Epithelial cell of esophagus (primary cell): ENCODE results near the gene DUS2.
A peak's percentile ranks its signal among the peaks of the same experiment; 100 is the strongest.
"Not testable (repeated sequence)": the region's sequence is repeated elsewhere in the genome, so short reads cannot be mapped to it uniquely, and the experiment has no call there.

Source experiments
- DNase-seq: peaks from one replicate; pipeline ENCODE4 v3.0.0; 2010; ENCODE audit warnings: low read depth
- H3K4me3 ChIP-seq: 2 replicates; pipeline ENCODE4 v1.5.1; 2011; ENCODE audit warnings: mild to moderate bottlenecking, low read length, control low read depth
- CTCF ChIP-seq: IDR thresholded peaks from 2 replicates; pipeline ENCODE4 v1.5.1; 2011; ENCODE audit warnings: low read depth, mild to moderate bottlenecking, low read length, control low read depth, inconsistent platforms; ENCODE audit not compliant: insufficient read depth; ENCODE audit errors: missing control alignments

Gene DUS2

GRCh38 chr16:68000450-68000849 lies 22.6 kb upstream of the DUS2 start:
- no peak for TF ChIP-seq CTCF
- H3K4me3 ChIP-seq, result no peak overlapping the region
- DNase-seq, result no peak

DNA sequence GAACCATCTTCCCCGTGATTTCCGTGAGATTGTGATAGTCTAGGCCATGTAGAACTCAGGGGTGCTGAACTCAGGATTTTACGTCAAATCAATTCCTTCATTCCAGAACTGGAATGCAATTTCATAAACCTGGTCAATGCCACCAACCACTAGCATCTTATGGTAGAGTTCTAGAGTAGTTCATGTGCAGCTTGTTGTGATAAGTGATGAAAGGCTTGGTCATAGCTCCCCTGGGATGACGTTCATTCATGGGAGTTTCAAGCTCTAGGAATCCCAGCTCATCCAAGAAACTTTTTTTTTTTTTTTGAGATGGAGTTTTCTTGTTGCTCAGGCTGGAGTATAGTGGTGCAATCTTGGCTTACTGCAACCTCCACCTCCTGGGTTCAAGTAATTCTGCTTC lies 20.1 kb upstream of the DUS2 start:
- TF ChIP-seq CTCF, result no peak
- DNase-seq, result no peak
- H3K4me3 ChIP-seq, result no peak overlapping the region

DNA sequence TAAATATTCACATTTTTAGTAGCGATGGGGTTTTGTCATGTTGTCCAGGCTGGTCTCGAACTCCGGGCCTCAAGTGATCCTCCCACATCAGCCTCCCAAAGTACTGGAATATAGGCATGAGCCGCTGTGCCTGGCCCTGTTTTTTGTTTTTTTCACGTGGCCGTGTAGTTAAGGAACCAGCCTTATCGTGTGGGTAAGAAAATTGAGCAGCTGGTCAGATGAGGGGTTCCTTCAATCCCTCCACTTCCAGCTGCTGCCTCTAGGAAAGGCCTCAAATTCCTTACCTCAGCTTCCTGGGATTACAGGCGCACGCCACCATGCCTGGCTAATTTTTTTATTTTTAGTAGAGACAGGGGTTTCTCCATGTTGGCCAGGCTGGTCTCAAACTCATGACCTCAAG lies 17.9 kb upstream of the DUS2 start:
- no peak for DNase-seq
- TF ChIP-seq CTCF, result no peak
- no peak overlapping the region for H3K4me3 ChIP-seq

DNA sequence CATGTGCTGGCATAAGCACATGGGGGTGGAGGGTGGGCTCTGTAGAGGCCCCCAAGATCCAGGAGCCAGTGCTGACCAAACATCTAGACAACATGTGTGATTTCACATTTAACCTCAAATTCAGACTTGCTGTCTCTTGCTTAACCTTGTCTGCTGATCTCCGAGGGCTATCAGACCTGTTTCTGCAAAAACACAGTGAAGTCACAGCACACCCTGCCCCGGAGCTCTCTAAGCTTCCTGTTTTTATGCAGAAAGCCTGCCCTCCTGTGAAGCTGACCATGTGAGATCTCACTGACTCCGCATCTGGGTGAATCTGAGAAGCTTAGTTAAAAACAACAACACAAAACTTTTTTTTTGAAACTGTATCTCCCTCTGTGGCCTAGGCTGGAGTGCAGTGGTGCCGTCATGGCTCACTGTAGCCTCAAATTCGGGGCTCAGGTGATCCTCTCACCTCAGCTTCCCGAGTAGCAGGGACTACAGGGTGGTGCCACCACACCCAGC lies 17.2 kb upstream of the DUS2 start:
- TF ChIP-seq CTCF, result no peak
- peak; percentile 97 for DNase-seq
- H3K4me3 ChIP-seq, result no peak overlapping the region

DNA sequence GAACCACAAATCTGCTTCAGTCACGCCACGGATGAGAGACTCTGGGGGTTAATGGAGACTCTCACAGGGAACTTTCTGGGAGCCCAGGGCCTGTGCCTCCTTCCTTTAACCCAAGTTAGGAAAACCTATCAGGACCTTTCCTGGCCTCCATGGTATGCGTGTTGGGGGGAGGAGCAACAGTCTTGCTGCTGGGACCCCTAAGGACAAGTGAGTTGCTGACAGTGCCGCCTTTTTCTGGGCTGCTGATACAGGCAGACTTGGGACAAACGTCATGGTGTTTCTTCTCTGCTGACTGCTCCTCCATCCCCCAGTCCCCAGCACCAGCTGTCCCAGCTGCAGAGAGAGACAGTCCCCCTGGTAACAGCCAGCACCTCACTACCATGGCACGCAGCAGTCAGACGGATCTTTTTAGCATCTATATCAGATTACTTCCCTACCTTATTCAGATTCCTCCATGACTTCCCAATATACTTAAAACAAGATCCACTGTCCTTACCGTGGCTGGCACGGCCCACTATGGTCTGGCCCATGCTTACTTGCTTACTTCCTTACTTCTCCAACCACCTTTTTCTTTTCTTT lies 13.8 kb upstream of the DUS2 start:
- TF ChIP-seq CTCF, result no peak
- H3K4me3 ChIP-seq, result no peak overlapping the region
- no peak for DNase-seq

DNA sequence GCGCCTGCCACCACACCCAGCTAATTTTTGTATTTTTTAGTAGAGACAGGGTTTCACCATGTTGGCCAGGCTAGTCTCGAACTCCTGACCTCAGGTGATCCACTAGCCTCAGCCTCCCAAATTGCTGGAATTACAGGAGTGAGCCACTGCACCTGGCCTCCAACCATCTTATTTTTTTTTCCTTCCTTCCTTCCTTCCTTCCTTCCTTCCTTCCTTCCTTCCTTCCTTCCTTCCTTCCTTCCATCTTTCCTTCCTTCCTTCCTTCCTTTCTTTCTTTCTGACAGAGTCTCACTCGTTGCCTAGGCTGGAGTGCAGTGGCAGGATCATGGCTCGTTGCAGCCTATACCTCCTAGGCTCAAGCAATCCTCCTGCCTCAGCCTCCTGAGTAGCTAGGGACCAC lies 13.2 kb upstream of the DUS2 start:
- H3K4me3 ChIP-seq, DNase-seq: not testable (repeated sequence)

DNA sequence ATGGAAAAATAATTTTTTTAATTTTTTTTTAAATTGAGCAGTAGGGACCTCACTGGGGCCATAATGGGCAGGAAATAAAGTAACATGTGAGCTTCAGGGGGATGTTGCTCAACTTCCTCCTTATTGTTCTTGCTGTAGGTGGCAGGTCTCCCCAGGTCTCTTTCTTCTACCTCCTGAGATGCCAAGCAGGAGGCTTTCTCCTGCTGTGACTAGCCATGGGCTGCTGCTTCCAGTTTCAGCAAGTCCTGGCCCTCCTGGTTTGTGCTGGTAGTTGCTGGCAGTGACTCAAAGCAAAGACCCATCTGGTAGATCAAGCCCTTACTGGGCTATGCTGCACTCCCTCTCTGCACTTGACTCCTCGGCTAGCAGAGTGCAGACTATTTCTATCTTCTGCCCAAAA lies 9.6 kb upstream of the DUS2 start:
- H3K4me3 ChIP-seq, result no peak overlapping the region
- peak; percentile 92 for DNase-seq
- TF ChIP-seq CTCF, result no peak
